HepG2 (cell line): ENCODE results near the gene BCL2L1. TPM values are rescaled to one million over a fixed set of nuclear protein-coding genes. Genes with fewer than 3 reads are reported as not detected.

Experiments
- ATAD3A ChIP-seq: sonication (generic); formaldehyde crosslinking; IDR thresholded peaks from 2 replicates; pipeline ENCODE4 v1.4.0; 2020; ENCODE audit warnings: missing genetic modification reagents
- EED ChIP-seq: sonication (generic); formaldehyde crosslinking; IDR thresholded peaks from 2 replicates; pipeline ENCODE4 v1.5.0; 2020; ENCODE audit warnings: mild to moderate bottlenecking, missing genetic modification reagents
- GTF2F1 ChIP-seq: fragments of 150-350 bp; IDR thresholded peaks from 2 replicates; pipeline ENCODE4 v1.6.1; 2014; ENCODE audit warnings: low read length
- HOXD1 ChIP-seq: sonication (generic); formaldehyde crosslinking; IDR thresholded peaks from 2 replicates; pipeline ENCODE4 v1.5.0; 2020; ENCODE audit warnings: missing genetic modification reagents
- MAF1 ChIP-seq: sonication (generic); formaldehyde crosslinking; IDR thresholded peaks from 2 replicates; pipeline ENCODE4 v1.5.0; 2020; ENCODE audit warnings: missing genetic modification reagents, borderline replicate concordance
- MLLT10 ChIP-seq: sonication (generic); formaldehyde crosslinking; IDR thresholded peaks from 2 replicates; pipeline ENCODE4 v1.4.0; 2020; ENCODE audit warnings: missing genetic modification reagents
- SNRNP70 ChIP-seq: fragments of 200-400 bp; formaldehyde crosslinking; IDR thresholded peaks from 2 replicates; pipeline ENCODE4 v1.6.1; 2017; ENCODE audit warnings: mild to moderate bottlenecking, low read depth, low read length, moderate library complexity
- SRF ChIP-seq: IDR thresholded peaks from 2 replicates; pipeline ENCODE4 v1.6.1; 2011; ENCODE audit warnings: mild to moderate bottlenecking, low read depth, low read length, moderate library complexity
- TEAD2 ChIP-seq: sonication (generic); formaldehyde crosslinking; IDR thresholded peaks from 2 replicates; pipeline ENCODE4 v1.9.0; 2021; ENCODE audit warnings: missing genetic modification reagents
- ZNF136 ChIP-seq: sonication (generic); formaldehyde crosslinking; IDR thresholded peaks from 2 replicates; pipeline ENCODE4 v1.8.1; 2022; ENCODE audit warnings: low read depth, mild to moderate bottlenecking, moderate library complexity, missing genetic modification reagents
- ZNF234 ChIP-seq: sonication (generic); formaldehyde crosslinking; conservative IDR thresholded peaks from 2 replicates; pipeline ENCODE4 v1.5.1; 2020; ENCODE audit warnings: mild to moderate bottlenecking, missing genetic modification reagents
- ZNF557 ChIP-seq: sonication (generic); formaldehyde crosslinking; IDR thresholded peaks from 2 replicates; pipeline ENCODE4 v1.4.0; 2020; ENCODE audit warnings: missing genetic modification reagents
- ZNF747 ChIP-seq: sonication (generic); formaldehyde crosslinking; IDR thresholded peaks from 2 replicates; pipeline ENCODE4 v1.8.1; 2023; ENCODE audit warnings: missing genetic modification reagents, mild to moderate bottlenecking, borderline replicate concordance
- polyA plus RNA-seq, 8 experiments: library from polyadenylated mRNA; depleted of rRNA in 3 of 8; stranded (reverse) in 7 of 8; unstranded in 1 of 8; fragments of >200 nt; fragmentation: Illumina TruSeq in 4 of 8; extraction: Trizol in 4 of 8; gene quantifications; 2 replicates each; pipeline versions ENCODE4 v1.2.1 to v1.2.3, GENCODE V29; 2011 to 2016; ENCODE audit warnings: low read depth in 4 of 8, missing spikeins in 1 of 8, mixed read lengths in 1 of 8; ENCODE audit not compliant: insufficient read depth in 1 of 8
- total RNA-seq, 5 experiments: library from RNA; depleted of rRNA; stranded (reverse); fragments of >200 nt; fragmentation: Illumina TruSeq; extraction: Trizol; gene quantifications; 2 replicates each; pipeline ENCODE4 v1.2.3, GENCODE V29; 2016; ENCODE audit warnings: low read depth in 1 of 5
- TF ChIP-seq, protein P1 (sequence below): sonication (generic); formaldehyde crosslinking; IDR thresholded peaks from one replicate; pipeline ENCODE4 v1.5.1; 2020; ENCODE audit warnings: mild to moderate bottlenecking, missing genetic modification reagents; ENCODE audit errors: not compliant biosample characterization
- TF ChIP-seq, protein P2 (sequence below): sonication (generic); formaldehyde crosslinking; IDR thresholded peaks from 2 replicates; pipeline ENCODE4 v1.4.0; 2020; ENCODE audit warnings: mild to moderate bottlenecking, missing genetic modification reagents
- TF ChIP-seq, protein P3 (sequence below): sonication (generic); formaldehyde crosslinking; IDR thresholded peaks from 2 replicates; pipeline ENCODE4 v1.8.0; 2022; ENCODE audit warnings: low read depth, missing genetic modification reagents
- TF ChIP-seq, protein P4 (sequence below): sonication (generic); formaldehyde crosslinking; IDR thresholded peaks from 2 replicates; pipeline ENCODE4 v1.4.0; 2020; ENCODE audit warnings: missing genetic modification reagents; ENCODE audit errors: not compliant biosample characterization

BCL2L1 gene
- total and polyA plus RNA-seq, 2 of the 13 experiments (the other 11 are each of a cell fraction or from before 2014, with no cell fraction given) = 164 to 258 TPM

DNA sequence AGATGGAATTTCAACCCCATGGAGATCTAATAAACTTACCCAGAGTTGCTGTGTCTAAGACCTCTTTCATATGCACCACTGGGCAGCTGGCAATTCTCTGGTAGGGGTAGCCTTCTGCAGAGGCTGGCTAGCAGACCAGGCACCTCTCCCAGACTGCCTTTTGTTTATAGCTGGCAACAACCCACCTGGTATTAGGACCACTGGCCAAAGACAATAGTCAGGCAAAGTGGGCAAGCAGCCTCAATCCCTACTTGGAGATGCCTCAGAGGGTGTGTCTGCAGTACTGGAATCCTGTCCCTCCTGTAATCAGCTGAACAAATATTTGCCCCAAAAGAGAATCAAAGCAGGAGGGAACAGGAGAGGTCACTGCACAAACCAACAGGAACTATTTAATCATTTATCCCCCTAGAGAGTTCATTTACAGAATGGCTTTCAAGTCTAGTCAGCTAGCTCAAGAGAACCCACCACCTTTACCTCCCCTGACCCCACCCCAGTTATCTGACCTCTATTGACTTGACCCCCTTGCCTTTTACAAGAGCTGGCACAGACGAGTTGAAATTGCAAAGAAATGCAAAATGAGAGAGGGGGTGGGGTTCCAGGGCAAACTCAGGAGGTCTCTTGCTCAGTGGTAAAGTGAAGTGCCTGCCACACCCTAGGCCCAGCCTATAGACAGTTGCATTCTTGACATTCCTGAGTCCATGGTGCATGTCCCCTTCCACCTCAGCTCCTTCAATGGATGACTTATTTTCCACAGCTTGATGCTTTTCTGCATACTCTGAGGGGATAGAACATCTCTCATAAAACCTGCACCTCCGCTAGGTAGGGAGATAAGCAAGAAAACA is 2.8 kb downstream of the BCL2L1 start (continued):
- TF ChIP-seq, protein P1, sequence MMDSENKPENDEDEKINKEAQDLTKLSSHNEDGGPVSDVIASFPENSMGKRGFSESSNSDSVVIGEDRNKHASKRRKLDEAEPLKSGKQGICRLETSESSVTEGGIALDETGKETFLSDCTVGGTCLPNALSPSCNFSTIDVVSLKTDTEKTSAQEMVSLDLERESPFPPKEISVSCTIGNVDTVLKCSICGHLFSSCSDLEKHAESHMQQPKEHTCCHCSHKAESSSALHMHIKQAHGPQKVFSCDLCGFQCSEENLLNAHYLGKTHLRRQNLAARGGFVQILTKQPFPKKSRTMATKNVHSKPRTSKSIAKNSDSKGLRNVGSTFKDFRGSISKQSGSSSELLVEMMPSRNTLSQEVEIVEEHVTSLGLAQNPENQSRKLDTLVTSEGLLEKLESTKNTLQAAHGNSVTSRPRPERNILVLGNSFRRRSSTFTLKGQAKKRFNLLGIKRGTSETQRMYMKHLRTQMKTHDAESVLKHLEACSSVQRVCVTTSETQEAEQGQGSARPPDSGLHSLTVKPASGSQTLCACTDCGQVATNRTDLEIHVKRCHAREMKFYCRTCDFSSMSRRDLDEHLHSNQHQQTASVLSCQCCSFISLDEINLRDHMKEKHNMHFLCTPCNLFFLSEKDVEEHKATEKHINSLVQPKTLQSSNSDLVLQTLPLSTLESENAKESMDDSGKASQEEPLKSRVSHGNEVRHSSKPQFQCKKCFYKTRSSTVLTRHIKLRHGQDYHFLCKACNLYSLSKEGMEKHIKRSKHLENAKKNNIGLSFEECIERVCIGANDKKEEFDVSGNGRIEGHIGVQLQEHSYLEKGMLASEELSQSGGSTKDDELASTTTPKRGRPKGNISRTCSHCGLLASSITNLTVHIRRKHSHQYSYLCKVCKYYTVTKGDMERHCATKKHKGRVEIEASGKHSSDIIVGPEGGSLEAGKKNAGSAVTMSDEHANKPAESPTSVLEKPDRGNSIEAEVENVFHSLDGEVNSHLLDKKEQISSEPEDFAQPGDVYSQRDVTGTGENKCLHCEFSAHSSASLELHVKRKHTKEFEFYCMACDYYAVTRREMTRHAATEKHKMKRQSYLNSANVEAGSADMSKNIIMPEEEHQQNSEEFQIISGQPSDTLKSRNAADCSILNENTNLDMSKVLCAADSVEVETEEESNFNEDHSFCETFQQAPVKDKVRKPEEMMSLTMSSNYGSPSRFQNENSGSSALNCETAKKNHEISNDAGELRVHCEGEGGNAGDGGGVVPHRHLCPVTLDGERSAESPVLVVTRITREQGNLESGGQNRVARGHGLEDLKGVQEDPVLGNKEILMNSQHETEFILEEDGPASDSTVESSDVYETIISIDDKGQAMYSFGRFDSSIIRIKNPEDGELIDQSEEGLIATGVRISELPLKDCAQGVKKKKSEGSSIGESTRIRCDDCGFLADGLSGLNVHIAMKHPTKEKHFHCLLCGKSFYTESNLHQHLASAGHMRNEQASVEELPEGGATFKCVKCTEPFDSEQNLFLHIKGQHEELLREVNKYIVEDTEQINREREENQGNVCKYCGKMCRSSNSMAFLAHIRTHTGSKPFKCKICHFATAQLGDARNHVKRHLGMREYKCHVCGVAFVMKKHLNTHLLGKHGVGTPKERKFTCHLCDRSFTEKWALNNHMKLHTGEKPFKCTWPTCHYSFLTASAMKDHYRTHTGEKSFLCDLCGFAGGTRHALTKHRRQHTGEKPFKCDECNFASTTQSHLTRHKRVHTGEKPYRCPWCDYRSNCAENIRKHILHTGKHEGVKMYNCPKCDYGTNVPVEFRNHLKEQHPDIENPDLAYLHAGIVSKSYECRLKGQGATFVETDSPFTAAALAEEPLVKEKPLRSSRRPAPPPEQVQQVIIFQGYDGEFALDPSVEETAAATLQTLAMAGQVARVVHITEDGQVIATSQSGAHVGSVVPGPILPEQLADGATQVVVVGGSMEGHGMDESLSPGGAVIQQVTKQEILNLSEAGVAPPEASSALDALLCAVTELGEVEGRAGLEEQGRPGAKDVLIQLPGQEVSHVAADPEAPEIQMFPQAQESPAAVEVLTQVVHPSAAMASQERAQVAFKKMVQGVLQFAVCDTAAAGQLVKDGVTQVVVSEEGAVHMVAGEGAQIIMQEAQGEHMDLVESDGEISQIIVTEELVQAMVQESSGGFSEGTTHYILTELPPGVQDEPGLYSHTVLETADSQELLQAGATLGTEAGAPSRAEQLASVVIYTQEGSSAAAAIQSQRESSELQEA (CRISPR knock-in tag) = peak; percentile 9
- TF ChIP-seq, protein P2, sequence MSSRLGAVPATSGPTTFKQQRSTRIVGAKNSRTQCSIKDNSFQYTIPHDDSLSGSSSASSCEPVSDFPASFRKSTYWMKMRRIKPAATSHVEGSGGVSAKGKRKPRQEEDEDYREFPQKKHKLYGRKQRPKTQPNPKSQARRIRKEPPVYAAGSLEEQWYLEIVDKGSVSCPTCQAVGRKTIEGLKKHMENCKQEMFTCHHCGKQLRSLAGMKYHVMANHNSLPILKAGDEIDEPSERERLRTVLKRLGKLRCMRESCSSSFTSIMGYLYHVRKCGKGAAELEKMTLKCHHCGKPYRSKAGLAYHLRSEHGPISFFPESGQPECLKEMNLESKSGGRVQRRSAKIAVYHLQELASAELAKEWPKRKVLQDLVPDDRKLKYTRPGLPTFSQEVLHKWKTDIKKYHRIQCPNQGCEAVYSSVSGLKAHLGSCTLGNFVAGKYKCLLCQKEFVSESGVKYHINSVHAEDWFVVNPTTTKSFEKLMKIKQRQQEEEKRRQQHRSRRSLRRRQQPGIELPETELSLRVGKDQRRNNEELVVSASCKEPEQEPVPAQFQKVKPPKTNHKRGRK (CRISPR knock-in tag) = no peak
- TF ChIP-seq SRF (0 out of 2 replicates have a peak, but pooled peaks have one; percentile 21), ATAD3A (CRISPR knock-in tag) (no peak), HOXD1 (CRISPR knock-in tag) (peak; percentile 86), SNRNP70 (no peak), ZNF234 (CRISPR knock-in tag) (no peak), EED (no peak), ZNF136 (CRISPR knock-in tag) (peak; percentile 72; the same call in 1 of the 2 replicates), TEAD2 (CRISPR knock-in tag) (0 out of 2 replicates have a peak, but pooled peaks have one; percentile 24), MLLT10 (CRISPR knock-in tag) (no peak; the same call in 1 of the 2 replicates), MAF1 (CRISPR knock-in tag) (no peak; the same call in 1 of the 2 replicates), ZNF747 (CRISPR knock-in tag) (0 out of 2 replicates have a peak, but pooled peaks have one; percentile 68), ZNF557 (CRISPR knock-in tag) (peak; percentile 92), GTF2F1 (no peak; the same call in 1 of the 2 replicates)
- TF ChIP-seq, protein P3, sequence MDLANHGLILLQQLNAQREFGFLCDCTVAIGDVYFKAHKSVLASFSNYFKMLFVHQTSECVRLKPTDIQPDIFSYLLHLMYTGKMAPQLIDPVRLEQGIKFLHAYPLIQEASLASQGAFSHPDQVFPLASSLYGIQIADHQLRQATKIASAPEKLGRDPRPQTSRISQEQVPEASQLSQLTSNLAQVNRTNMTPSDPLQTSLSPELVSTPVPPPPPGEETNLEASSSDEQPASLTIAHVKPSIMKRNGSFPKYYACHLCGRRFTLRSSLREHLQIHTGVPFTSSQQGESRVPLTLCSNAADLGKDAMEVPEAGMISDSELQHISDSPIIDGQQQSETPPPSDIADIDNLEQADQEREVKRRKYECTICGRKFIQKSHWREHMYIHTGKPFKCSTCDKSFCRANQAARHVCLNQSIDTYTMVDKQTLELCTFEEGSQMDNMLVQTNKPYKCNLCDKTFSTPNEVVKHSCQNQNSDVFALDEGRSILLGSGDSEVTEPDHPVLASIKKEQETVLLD (CRISPR knock-in tag) = no peak
- TF ChIP-seq, protein P4, sequence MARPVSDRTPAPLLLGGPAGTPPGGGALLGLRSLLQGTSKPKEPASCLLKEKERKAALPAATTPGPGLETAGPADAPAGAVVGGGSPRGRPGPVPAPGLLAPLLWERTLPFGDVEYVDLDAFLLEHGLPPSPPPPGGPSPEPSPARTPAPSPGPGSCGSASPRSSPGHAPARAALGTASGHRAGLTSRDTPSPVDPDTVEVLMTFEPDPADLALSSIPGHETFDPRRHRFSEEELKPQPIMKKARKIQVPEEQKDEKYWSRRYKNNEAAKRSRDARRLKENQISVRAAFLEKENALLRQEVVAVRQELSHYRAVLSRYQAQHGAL = no peak
